Aorta (tissue), 5 donors: Measurements from ENCODE around the gene NOSIP. TPM values are rescaled to one million over a fixed set of nuclear protein-coding genes. Genes with fewer than 3 reads are reported as not detected.

ENCODE experiments used
- ATAC-seq: fragments of 200-7000 bp; cut with Tn5 transposase; one replicate; pipeline ENCODE4 v1.9.1; 2022; ENCODE audit warnings: moderate library complexity; ENCODE audit not compliant: low FRiP score
- DNase-seq, 2 donors: peaks; one replicate each; pipeline ENCODE4 v3.0.0-alpha.2; 2020
- H3K27ac ChIP-seq, 2 donors: one replicate each; pipeline ENCODE4 v1.5.1; 2013; ENCODE audit warnings: low read length in 2 of 2, mild to moderate bottlenecking in 2 of 2, moderate library complexity in 2 of 2, control low read depth in 1 of 2, inconsistent platforms in 1 of 2, low read depth in 1 of 2
- H3K27me3 ChIP-seq, 2 donors: one replicate each; pipeline ENCODE4 v1.6.1; 2013; ENCODE audit warnings: control low read depth in 1 of 2, low read length in 1 of 2, mild to moderate bottlenecking in 1 of 2, moderate library complexity in 1 of 2; ENCODE audit not compliant: insufficient read depth in 2 of 2, control insufficient read depth in 1 of 2
- H3K36me3 ChIP-seq, 2 donors: one replicate each; pipeline ENCODE4 v1.6.1; 2013; ENCODE audit warnings: control low read depth in 1 of 2, low read length in 1 of 2, mild to moderate bottlenecking in 1 of 2; ENCODE audit not compliant: insufficient read depth in 2 of 2, control insufficient read depth in 1 of 2
- H3K4me1 ChIP-seq, 2 donors: one replicate each; pipeline ENCODE4 v1.6.1; 2013; ENCODE audit warnings: low read length in 2 of 2, control low read depth in 1 of 2, mild to moderate bottlenecking in 1 of 2, moderate library complexity in 1 of 2; ENCODE audit not compliant: insufficient read depth in 2 of 2, control insufficient read depth in 1 of 2
- H3K4me3 ChIP-seq, 2 donors: one replicate each; pipeline ENCODE4 v1.5.1; 2013; ENCODE audit warnings: low read length in 2 of 2, control low read depth in 1 of 2, mild to moderate bottlenecking in 1 of 2
- H3K9me3 ChIP-seq: one replicate; pipeline ENCODE4 v1.6.1; 2013; ENCODE audit warnings: mild to moderate bottlenecking, low read length; ENCODE audit not compliant: control insufficient read depth
- WGBS, 2 donors: extraction: QIAGEN DNeasy Blood & Tissue Kit; methylation state at CpG; one replicate each; pipeline ENCODE4 v1.1.7; 2013; 5-methylcytosine and 5-hydroxymethylcytosine counted together
- intact Hi-C, 2 donors: fragments of 100-400 bp; cut with DNase I; formaldehyde crosslinking; loops; one replicate each; pipeline versions ENCODE4 v1.14.2 to v1.15.0; 2022
- polyA plus RNA-seq, 2 donors: library from polyadenylated mRNA; stranded (reverse); fragments of 200-250 nt; gene quantifications; one replicate each; pipeline ENCODE4 v1.2.3, GENCODE V29; 2013
- total RNA-seq, 2 donors: library from RNA; stranded (reverse); fragmentation: NEBNext Ultra II Directional; extraction: Animal tissue kit (Norgen Biotek cat#: 25700); gene quantifications; one replicate each; pipeline ENCODE4 v1.2.1, GENCODE V29; 2021
- donor health status: healthy with polysubstance abuse.
- donor health status: Bipolar disorder and iron deficiency.
- donor health status: DM: no; HTN: no; CAD: no.
- donor health status: DM: no; HTN: no; CAD: no.
- donor health status: DM: yes; HTN: yes; CAD: no.

NOSIP gene
- total and polyA plus RNA-seq, 4 donors: 38.8 to 135 (median 46.5) TPM

- ATAC-seq: no peak
- Histone ChIP-seq H3K27me3 (no peaks in the 10 kb centered on the region), H3K27ac (peak overlapping the region in 1 of 2 donors; percentile 56), H3K36me3 (peaks cover 4 to 5% of the 10 kb centered on the region in 2 donors), H3K4me1 (no peaks in the 10 kb centered on the region), H3K9me3 (no peaks in the 10 kb centered on the region), H3K4me3 (peak overlapping the region; percentile 93 to 99)
- 0% methylated on average over 48 to 51 of the region's 51 CpGs for WGBS, 2 donors
- intact Hi-C loops: loop anchor here (2.0 to 5.0 kb wide), 3 partner anchors 47 to 75 kb away; partner anchors contain the start of genes BCL2L12 (in 2 of the 2) and IRF3 (in 2 of the 2)
- DNase-seq: peak in 1 of 2 donors; percentile 81
Observed at GRCh38 chr19:49591731-49592485, 11.6 kb upstream of the NOSIP start.

- peak; percentile 80 for ATAC-seq
- WGBS, 2 donors: 1 to 3% methylated on average over 19 to 65 of the region's 66 CpGs
- DNase-seq: peak; percentile 78 to 84
- no peaks in the 10 kb centered on the region for H3K9me3 ChIP-seq
- H3K27me3 ChIP-seq: no peaks in the 10 kb centered on the region
- intact Hi-C loops: loop anchor here (2.0 to 5.0 kb wide), 2 partner anchors 74 to 76 kb away; partner anchors contain the start of genes BCL2L12 (in 2 of the 2) and IRF3 (in 2 of the 2)
- H3K4me1 ChIP-seq: no peaks in the 10 kb centered on the region
- H3K36me3 ChIP-seq: peaks cover 4 to 5% of the 10 kb centered on the region in 2 donors
- peak within 1 kb of the TSS; percentile 93 to 99 for H3K4me3 ChIP-seq
- H3K27ac ChIP-seq: peak within 1 kb of the TSS in 1 of 2 donors; percentile 56
Observed at GRCh38 chr19:49590971-49591730, 10.8 kb upstream of the NOSIP start, which contains the start of gene PRR12. Gene PRR12 (plus strand): TSS chr19:49591182. CDS start chr19:49591655, 473 bp downstream.

- peak overlapping the region in 1 of 2 donors; percentile 24 for H3K27ac ChIP-seq
- 0% methylated on average over 54 to 58 of the region's 58 CpGs for WGBS, 2 donors
- ATAC-seq (peak; percentile 86), DNase-seq (peak; percentile 97 to 98)
- peak overlapping the region; percentile 46 to 93 for H3K4me3 ChIP-seq
- intact Hi-C loops: loop anchor here (2.0 to 5.0 kb wide), 2 partner anchors 74 to 77 kb away; partner anchors contain the start of genes BCL2L12 (in 2 of the 2) and IRF3 (in 2 of the 2)
- H3K27me3 ChIP-seq: no peaks in the 10 kb centered on the region
- no peaks in the 10 kb centered on the region for H3K4me1 ChIP-seq
- no peaks in the 10 kb centered on the region for H3K9me3 ChIP-seq
- peaks cover 4 to 5% of the 10 kb centered on the region in 2 donors for H3K36me3 ChIP-seq
Observed at GRCh38 chr19:49590071-49590970, 10.0 kb upstream of the NOSIP start.

- intact Hi-C loops: no loop called here
Observed at GRCh38 chr19:49589502-49589905, 9.1 kb upstream of the NOSIP start.

GRCh38 chr19:49588365-49589122 lies 8.2 kb upstream of the NOSIP start:
- Histone ChIP-seq H3K4me1 (no peaks in the 10 kb centered on the region), H3K27me3 (no peaks in the 10 kb centered on the region), H3K27ac (no peak overlapping the region), H3K4me3 (no peak overlapping the region), H3K9me3 (no peaks in the 10 kb centered on the region), H3K36me3 (no peaks in the 10 kb centered on the region)
- DNase-seq: no peak
- intact Hi-C loops: no loop called here
- WGBS, 2 donors: 76 to 78% methylated on average over 17 to 18 of the region's 18 CpGs
- no peak for ATAC-seq

More at GRCh38 chr19:49589502-49589905, 9.1 kb upstream of the NOSIP start:
- ATAC-seq: no peak
- Histone ChIP-seq H3K4me1 (no peaks in the 10 kb centered on the region), H3K4me3 (no peak overlapping the region), H3K27me3 (no peaks in the 10 kb centered on the region), H3K27ac (peak overlapping the region in 1 of 2 donors; percentile 42), H3K9me3 (no peaks in the 10 kb centered on the region), H3K36me3 (peaks cover 2% of the 10 kb centered on the region in 2 donors)
- no peak for DNase-seq
- WGBS, 2 donors: 60 to 61% methylated on average over 5 of the region's 5 CpGs

GRCh38 chr19:49587227-49587626 lies 6.9 kb upstream of the NOSIP start:
- Histone ChIP-seq H3K27ac (no peak overlapping the region), H3K27me3 (no peaks in the 10 kb centered on the region), H3K36me3 (no peaks in the 10 kb centered on the region), H3K4me3 (no peak overlapping the region), H3K9me3 (no peaks in the 10 kb centered on the region), H3K4me1 (no peaks in the 10 kb centered on the region)
- no peak for DNase-seq
- ATAC-seq: no peak
- 73 to 84% methylated on average over 8 of the region's 8 CpGs for WGBS, 2 donors
- intact Hi-C loops: no loop called here

- Histone ChIP-seq H3K4me1 (no peaks in the 10 kb centered on the region), H3K4me3 (no peak overlapping the region), H3K36me3 (no peaks in the 10 kb centered on the region), H3K27me3 (no peaks in the 10 kb centered on the region), H3K9me3 (no peaks in the 10 kb centered on the region), H3K27ac (no peak overlapping the region)
- intact Hi-C loops: no loop called here
- ATAC-seq: no peak
- no peak for DNase-seq
- 47 to 48% methylated on average over 8 of the region's 8 CpGs for WGBS, 2 donors
Observed at GRCh38 chr19:49585023-49585422, 4.7 kb upstream of the NOSIP start.
